ENCODE results near the gene CERS6. TPM values are rescaled to one million over a fixed set of nuclear protein-coding genes. Genes with fewer than 3 reads are reported as not detected.

The CERS6 gene
- total RNA-seq, 1 donor from 2014 or later, result 30.9 TPM

GRCh38 chr2:168433527-168433926, 22.5 kb upstream of the CERS6 start:
- Mint-ChIP-seq H3K27me3 (ENCODE audit: unreplicated experiment) (peaks cover 11% of the 10 kb centered on the region), H3K9me3 (ENCODE audit: unreplicated experiment) (no peaks in the 10 kb centered on the region), H3K4me1 (ENCODE audit: unreplicated experiment) (peaks cover 32% of the 10 kb centered on the region), H3K36me3 (ENCODE audit: unreplicated experiment) (no peaks in the 10 kb centered on the region), H3K27ac (ENCODE audit: unreplicated experiment) (no peak overlapping the region), H3K4me3 (ENCODE audit: unreplicated experiment) (no peak overlapping the region)
- TF ChIP-seq CTCF (IDR thresholded peaks at IDR 0.05), result no peak
- DNase-seq (ENCODE audit: extremely low spot score, unreplicated experiment), result no peak

- no peak for DNase-seq (ENCODE audit: extremely low spot score, unreplicated experiment)
Measured at GRCh38 chr2:168434146-168434545, 21.9 kb upstream of the CERS6 start.

GRCh38 chr2:168436840-168437239, 19.2 kb upstream of the CERS6 start:
- H3K27ac Mint-ChIP-seq (ENCODE audit: unreplicated experiment), result peak overlapping the region; percentile 57
- DNase-seq (ENCODE audit: extremely low spot score, unreplicated experiment), result no peak
- H3K27me3 Mint-ChIP-seq (ENCODE audit: unreplicated experiment), result peaks cover 14% of the 10 kb centered on the region
- no peaks in the 10 kb centered on the region for H3K36me3 Mint-ChIP-seq (ENCODE audit: unreplicated experiment)
- no peak for TF ChIP-seq CTCF (IDR thresholded peaks at IDR 0.05)
- peaks cover 33% of the 10 kb centered on the region for H3K4me1 Mint-ChIP-seq (ENCODE audit: unreplicated experiment)
- no peaks in the 10 kb centered on the region for H3K9me3 Mint-ChIP-seq (ENCODE audit: unreplicated experiment)
- no peak overlapping the region for H3K4me3 Mint-ChIP-seq (ENCODE audit: unreplicated experiment)

More at GRCh38 chr2:168434146-168434545, 21.9 kb upstream of the CERS6 start:
- peaks cover 37% of the 10 kb centered on the region for H3K4me1 Mint-ChIP-seq (ENCODE audit: unreplicated experiment)
- no peaks in the 10 kb centered on the region for H3K36me3 Mint-ChIP-seq (ENCODE audit: unreplicated experiment)
- peaks cover 11% of the 10 kb centered on the region for H3K27me3 Mint-ChIP-seq (ENCODE audit: unreplicated experiment)
- H3K4me3 Mint-ChIP-seq (ENCODE audit: unreplicated experiment), result no peak overlapping the region
- no peaks in the 10 kb centered on the region for H3K9me3 Mint-ChIP-seq (ENCODE audit: unreplicated experiment)
- no peak for TF ChIP-seq CTCF (IDR thresholded peaks at IDR 0.05)
- no peak overlapping the region for H3K27ac Mint-ChIP-seq (ENCODE audit: unreplicated experiment)

- Mint-ChIP-seq H3K27me3 (ENCODE audit: unreplicated experiment) (peaks cover 10% of the 10 kb centered on the region), H3K36me3 (ENCODE audit: unreplicated experiment) (no peaks in the 10 kb centered on the region), H3K9me3 (ENCODE audit: unreplicated experiment) (no peaks in the 10 kb centered on the region), H3K27ac (ENCODE audit: unreplicated experiment) (no peak overlapping the region), H3K4me1 (ENCODE audit: unreplicated experiment) (peaks cover 23% of the 10 kb centered on the region), H3K4me3 (ENCODE audit: unreplicated experiment) (no peak overlapping the region)
- no peak for DNase-seq (ENCODE audit: extremely low spot score, unreplicated experiment)
- TF ChIP-seq CTCF (IDR thresholded peaks at IDR 0.05), result no peak
Measured at GRCh38 chr2:168438553-168438952, 17.5 kb upstream of the CERS6 start.

- no peak for DNase-seq (ENCODE audit: extremely low spot score, unreplicated experiment)
- no peak for TF ChIP-seq CTCF (IDR thresholded peaks at IDR 0.05)
- peaks cover 4% of the 10 kb centered on the region for H3K9me3 Mint-ChIP-seq (ENCODE audit: unreplicated experiment)
- no peak overlapping the region for H3K4me3 Mint-ChIP-seq (ENCODE audit: unreplicated experiment)
- no peak overlapping the region for H3K27ac Mint-ChIP-seq (ENCODE audit: unreplicated experiment)
- no peaks in the 10 kb centered on the region for H3K36me3 Mint-ChIP-seq (ENCODE audit: unreplicated experiment)
- peaks cover 19% of the 10 kb centered on the region for H3K4me1 Mint-ChIP-seq (ENCODE audit: unreplicated experiment)
- H3K27me3 Mint-ChIP-seq (ENCODE audit: unreplicated experiment), result peaks cover 10% of the 10 kb centered on the region
Measured at GRCh38 chr2:168439536-168439935, 16.5 kb upstream of the CERS6 start.
